GM23338 (cell line): ENCODE results near the gene KIAA0586. TPM values are rescaled to one million over a fixed set of nuclear protein-coding genes. Genes with fewer than 3 reads are reported as not detected.

Experiments
- ATAC-seq: fragments of 200-7000 bp; cut with Tn5 transposase; 3 replicates; pipeline ENCODE4 v1.9.1; 2020
- DNase-seq: peaks from one replicate; pipeline ENCODE4 v3.0.0-alpha.2; 2015; ENCODE audit warnings: low spot score
- H2AFZ ChIP-seq: fragments of 200-600 bp; sonication (generic); 2 replicates; pipeline ENCODE4 v1.8.0; 2016; ENCODE audit warnings: antibody characterized with exemption, mild to moderate bottlenecking, moderate library complexity
- H3F3A ChIP-seq: fragments of 200-600 bp; sonication (generic); replicated peaks from 2 replicates; pipeline ENCODE4 v1.8.0; 2017; ENCODE audit warnings: antibody characterized with exemption, mixed run types, low read depth
- H3K27ac ChIP-seq: fragments of 200-600 bp; sonication (generic); 2 replicates; pipeline ENCODE4 v1.6.1; 2016; ENCODE audit warnings: low read depth
- H3K27me3 ChIP-seq: fragments of 200-600 bp; sonication (generic); 2 replicates; pipeline ENCODE4 v1.8.0; 2016; ENCODE audit warnings: mild to moderate bottlenecking, mixed run types, moderate library complexity; ENCODE audit not compliant: insufficient read depth
- H3K36me3 ChIP-seq: fragments of 200-600 bp; sonication (generic); 2 replicates; pipeline ENCODE4 v1.8.0; 2016; ENCODE audit warnings: mild to moderate bottlenecking; ENCODE audit not compliant: insufficient read depth
- H3K4me1 ChIP-seq: fragments of 200-600 bp; sonication (generic); 2 replicates; pipeline ENCODE4 v1.8.0; 2016; ENCODE audit warnings: mild to moderate bottlenecking, moderate library complexity; ENCODE audit not compliant: insufficient read depth
- H3K4me2 ChIP-seq: fragments of 200-600 bp; sonication (generic); 2 replicates; pipeline ENCODE4 v1.7.1; 2017; ENCODE audit warnings: mixed run types
- H3K4me3 ChIP-seq: fragments of 200-600 bp; sonication (generic); 2 replicates; pipeline ENCODE4 v1.6.1; 2016; ENCODE audit warnings: mixed run types
- H3K79me2 ChIP-seq: fragments of 200-600 bp; sonication (generic); replicated peaks from 2 replicates; pipeline ENCODE4 v1.8.0; 2017; ENCODE audit warnings: mild to moderate bottlenecking; ENCODE audit not compliant: insufficient read depth
- H3K9me2 ChIP-seq: fragments of 200-600 bp; sonication (generic); 2 replicates; pipeline ENCODE4 v1.8.0; 2017; ENCODE audit not compliant: insufficient read depth
- H4K20me1 ChIP-seq: fragments of 200-600 bp; sonication (generic); replicated peaks from 2 replicates; pipeline ENCODE4 v1.8.0; 2017; ENCODE audit warnings: mild to moderate bottlenecking; ENCODE audit not compliant: insufficient read depth
- H3K27ac Mint-ChIP-seq: 2 replicates; pipeline ENCODE4 v1.8.0; 2020; ENCODE audit warnings: inconsistent platforms, mild to moderate bottlenecking, moderate library complexity, mixed read lengths
- H3K27me3 Mint-ChIP-seq: 3 replicates; pipeline ENCODE4 v1.8.0; 2022; ENCODE audit warnings: low read depth, mild to moderate bottlenecking, moderate library complexity, mixed read lengths, inconsistent platforms; ENCODE audit not compliant: insufficient read depth, poor library complexity
- H3K36me3 Mint-ChIP-seq: 3 replicates; pipeline ENCODE4 v1.8.0; 2021; ENCODE audit warnings: low read depth, mild to moderate bottlenecking, inconsistent platforms, moderate library complexity, mixed read lengths
- H3K4me1 Mint-ChIP-seq: 3 replicates; pipeline ENCODE4 v1.8.0; 2020; ENCODE audit warnings: mild to moderate bottlenecking, inconsistent platforms, mixed read lengths
- H3K4me3 Mint-ChIP-seq: 3 replicates; pipeline ENCODE4 v1.8.0; 2021; ENCODE audit warnings: moderate library complexity, mild to moderate bottlenecking, inconsistent platforms, mixed read lengths
- H3K9me3 Mint-ChIP-seq: 3 replicates; pipeline ENCODE4 v1.8.0; 2020; ENCODE audit warnings: moderate library complexity, mild to moderate bottlenecking, inconsistent platforms, mixed read lengths
- CREB1 ChIP-seq: fragments of 250-450 bp; sonication (Bioruptor Pico); IDR thresholded peaks from 2 replicates; pipeline ENCODE4 v1.5.0; 2020; ENCODE audit warnings: low read depth, mild to moderate bottlenecking, moderate library complexity
- ETS1 ChIP-seq: IDR thresholded peaks from 2 replicates; pipeline ENCODE4 v1.6.1; 2016; ENCODE audit warnings: antibody characterized with exemption
- EZH2 ChIP-seq: fragments of 200-600 bp; sonication (generic); IDR thresholded peaks from one replicate; pipeline ENCODE4 v1.8.0; 2017; ENCODE audit warnings: antibody characterized with exemption, mild to moderate bottlenecking, low read depth; ENCODE audit not compliant: unreplicated experiment
- EZH2phosphoT487 ChIP-seq: fragments of 200-600 bp; sonication (generic); IDR thresholded peaks from one replicate; pipeline ENCODE4 v1.8.1; 2018; ENCODE audit warnings: antibody characterized with exemption; ENCODE audit not compliant: unreplicated experiment
- JUNB ChIP-seq: IDR thresholded peaks from one replicate; pipeline ENCODE4 v1.6.1; 2016; ENCODE audit warnings: antibody characterized with exemption; ENCODE audit not compliant: unreplicated experiment
- NANOG ChIP-seq: IDR thresholded peaks from 2 replicates; pipeline ENCODE4 v1.6.1; 2016; ENCODE audit warnings: antibody characterized with exemption, borderline replicate concordance
- POLR2AphosphoS5 ChIP-seq: IDR thresholded peaks from 2 replicates; pipeline ENCODE4 v1.6.1; 2016; ENCODE audit warnings: antibody characterized with exemption, low read depth
- REST ChIP-seq: IDR thresholded peaks from one replicate; pipeline ENCODE4 v1.6.1; 2018; ENCODE audit warnings: antibody characterized with exemption; ENCODE audit not compliant: unreplicated experiment
- STAT1 ChIP-seq: IDR thresholded peaks from one replicate; pipeline ENCODE4 v1.6.1; 2016; ENCODE audit warnings: antibody characterized with exemption; ENCODE audit not compliant: unreplicated experiment
- ZNF114 ChIP-seq: fragments of 250-450 bp; sonication (Bioruptor Pico); IDR thresholded peaks from 2 replicates; pipeline ENCODE4 v1.5.0; 2020; ENCODE audit warnings: mild to moderate bottlenecking, moderate library complexity
- ZNF331 ChIP-seq: fragments of 250-450 bp; sonication (Bioruptor Pico); IDR thresholded peaks from 2 replicates; pipeline ENCODE4 v1.5.0; 2020; ENCODE audit warnings: low read depth, mild to moderate bottlenecking, moderate library complexity
- ZNF462 ChIP-seq: fragments of 250-450 bp; sonication (Bioruptor Pico); IDR thresholded peaks from 2 replicates; pipeline ENCODE4 v1.5.0; 2020; ENCODE audit warnings: mild to moderate bottlenecking, moderate library complexity
- polyA plus RNA-seq: library from polyadenylated mRNA; unstranded; fragments of >200 nt; fragmentation: Nextera tagmentation; extraction: Ambion mirVana; gene quantifications from 2 replicates; pipeline ENCODE4 v1.2.1, GENCODE V29; 2016
- total RNA-seq: library from RNA; depleted of rRNA; stranded (reverse); fragments of >200 nt; shearing (Covaris generic); gene quantifications from 2 replicates; pipeline ENCODE4 v1.2.3, GENCODE V29; 2014
- TF ChIP-seq, protein P1 (sequence below), 2 experiments: fragments of 200-600 bp in 1 of 2; sonication (generic) in 1 of 2; conservative IDR thresholded peaks; 2 replicates each; pipeline versions ENCODE4 v1.5.1 to v1.6.1; 2016 to 2017; ENCODE audit warnings: antibody characterized with exemption in 2 of 2, low read depth in 2 of 2, mild to moderate bottlenecking in 2 of 2, moderate library complexity in 1 of 2

KIAA0586 gene
- total and polyA plus RNA-seq, 2 experiments from 2014 or later: 22.2 to 23.7 TPM

- Histone ChIP-seq H3K27me3 (no peaks in the 10 kb centered on the region), H3K4me2 (no peak overlapping the region), H3K4me1 (no peaks in the 10 kb centered on the region), H4K20me1 (no peaks in the 10 kb centered on the region), H3F3A (no peaks in the 10 kb centered on the region), H3K27ac (no peak overlapping the region), H3K36me3 (no peaks in the 10 kb centered on the region), H3K79me2 (no peaks in the 10 kb centered on the region), H3K9me2 (no peaks in the 10 kb centered on the region), H2AFZ (no peak overlapping the region), H3K4me3 (no peak overlapping the region)
- TF ChIP-seq ETS1 (no peak), EZH2phosphoT487 (no peak), ZNF331 (CRISPR knock-in tag) (no peak), CREB1 (CRISPR knock-in tag) (no peak), STAT1 (no peak), EZH2 (no peak), ZNF462 (CRISPR knock-in tag) (no peak), ZNF114 (CRISPR knock-in tag) (no peak), REST (no peak), JUNB (no peak), POLR2AphosphoS5 (no peak), NANOG (no peak)
- TF ChIP-seq, protein P1, sequence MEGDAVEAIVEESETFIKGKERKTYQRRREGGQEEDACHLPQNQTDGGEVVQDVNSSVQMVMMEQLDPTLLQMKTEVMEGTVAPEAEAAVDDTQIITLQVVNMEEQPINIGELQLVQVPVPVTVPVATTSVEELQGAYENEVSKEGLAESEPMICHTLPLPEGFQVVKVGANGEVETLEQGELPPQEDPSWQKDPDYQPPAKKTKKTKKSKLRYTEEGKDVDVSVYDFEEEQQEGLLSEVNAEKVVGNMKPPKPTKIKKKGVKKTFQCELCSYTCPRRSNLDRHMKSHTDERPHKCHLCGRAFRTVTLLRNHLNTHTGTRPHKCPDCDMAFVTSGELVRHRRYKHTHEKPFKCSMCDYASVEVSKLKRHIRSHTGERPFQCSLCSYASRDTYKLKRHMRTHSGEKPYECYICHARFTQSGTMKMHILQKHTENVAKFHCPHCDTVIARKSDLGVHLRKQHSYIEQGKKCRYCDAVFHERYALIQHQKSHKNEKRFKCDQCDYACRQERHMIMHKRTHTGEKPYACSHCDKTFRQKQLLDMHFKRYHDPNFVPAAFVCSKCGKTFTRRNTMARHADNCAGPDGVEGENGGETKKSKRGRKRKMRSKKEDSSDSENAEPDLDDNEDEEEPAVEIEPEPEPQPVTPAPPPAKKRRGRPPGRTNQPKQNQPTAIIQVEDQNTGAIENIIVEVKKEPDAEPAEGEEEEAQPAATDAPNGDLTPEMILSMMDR (conservative IDR thresholded peaks at IDR 0.05; ENCODE audit: low read depth in 2 of 2): no peak
- H3K27me3 Mint-ChIP-seq: peaks cover 5% of the 10 kb centered on the region
- H3K36me3 Mint-ChIP-seq: peaks cover 21% of the 10 kb centered on the region; the same call in 2 of the 3 replicates
- H3K27ac Mint-ChIP-seq: no peak overlapping the region
- H3K9me3 Mint-ChIP-seq: no peaks in the 10 kb centered on the region
- ATAC-seq (no peak), DNase-seq (no peak)
- no peak overlapping the region for H3K4me3 Mint-ChIP-seq
- no peaks in the 10 kb centered on the region for H3K4me1 Mint-ChIP-seq
Measured at GRCh38 chr14:58465421-58465820, 37.9 kb downstream of the KIAA0586 start.
